Measurements from ENCODE around the gene ASB10. TPM values are rescaled to one million over a fixed set of nuclear protein-coding genes. Genes with fewer than 3 reads are reported as not detected.

The ASB10 gene
- total RNA-seq, 1 donor from 2014 or later, result not detected

DNA sequence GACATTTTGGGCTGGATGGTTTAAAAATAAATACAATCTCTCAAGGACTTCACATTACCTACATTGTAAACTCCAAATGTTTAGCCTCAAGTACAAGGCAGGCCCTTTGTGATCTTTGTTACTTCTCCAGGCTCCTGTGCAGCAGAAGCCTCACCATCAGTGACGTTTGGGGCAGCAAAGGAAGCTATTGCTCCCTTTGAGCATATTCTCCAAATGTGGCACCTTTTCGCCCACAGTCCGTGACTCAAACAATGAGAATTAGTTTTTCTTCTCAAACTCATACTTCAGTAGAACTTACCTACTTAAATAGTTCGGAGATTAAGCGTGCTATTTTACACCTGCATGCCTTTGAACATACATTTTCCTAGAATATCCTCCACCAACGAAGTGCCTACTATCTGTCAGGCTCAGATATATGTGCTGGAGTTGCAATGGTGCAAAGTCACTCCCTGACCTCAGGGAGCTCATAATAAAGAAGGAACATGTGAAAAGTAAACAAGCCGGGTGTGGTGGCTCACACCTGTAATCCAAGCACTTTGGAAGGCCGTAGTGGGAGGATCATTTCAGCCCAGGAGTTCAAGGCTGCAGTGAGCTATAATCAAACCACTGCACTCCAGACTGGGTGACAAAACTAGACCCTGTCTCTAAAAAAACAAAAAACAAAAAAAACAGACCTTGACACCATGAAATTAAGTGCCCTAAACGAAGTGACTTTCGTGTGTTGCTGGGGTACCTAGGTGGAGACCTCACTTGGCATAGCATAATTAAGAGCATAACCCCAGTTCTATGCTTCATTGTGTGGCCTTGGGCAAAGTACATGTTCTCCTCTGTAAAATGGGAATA is 41.2 kb upstream of the ASB10 start:
- TF ChIP-seq, protein P1, sequence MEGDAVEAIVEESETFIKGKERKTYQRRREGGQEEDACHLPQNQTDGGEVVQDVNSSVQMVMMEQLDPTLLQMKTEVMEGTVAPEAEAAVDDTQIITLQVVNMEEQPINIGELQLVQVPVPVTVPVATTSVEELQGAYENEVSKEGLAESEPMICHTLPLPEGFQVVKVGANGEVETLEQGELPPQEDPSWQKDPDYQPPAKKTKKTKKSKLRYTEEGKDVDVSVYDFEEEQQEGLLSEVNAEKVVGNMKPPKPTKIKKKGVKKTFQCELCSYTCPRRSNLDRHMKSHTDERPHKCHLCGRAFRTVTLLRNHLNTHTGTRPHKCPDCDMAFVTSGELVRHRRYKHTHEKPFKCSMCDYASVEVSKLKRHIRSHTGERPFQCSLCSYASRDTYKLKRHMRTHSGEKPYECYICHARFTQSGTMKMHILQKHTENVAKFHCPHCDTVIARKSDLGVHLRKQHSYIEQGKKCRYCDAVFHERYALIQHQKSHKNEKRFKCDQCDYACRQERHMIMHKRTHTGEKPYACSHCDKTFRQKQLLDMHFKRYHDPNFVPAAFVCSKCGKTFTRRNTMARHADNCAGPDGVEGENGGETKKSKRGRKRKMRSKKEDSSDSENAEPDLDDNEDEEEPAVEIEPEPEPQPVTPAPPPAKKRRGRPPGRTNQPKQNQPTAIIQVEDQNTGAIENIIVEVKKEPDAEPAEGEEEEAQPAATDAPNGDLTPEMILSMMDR (IDR thresholded peaks at IDR 0.05; ENCODE audit: unreplicated experiment), result no peak
- H3K36me3 Mint-ChIP-seq (ENCODE audit: insufficient read depth), result peaks cover 12% of the 10 kb centered on the region
- H3K27ac Mint-ChIP-seq, result peak overlapping the region; percentile 99
- DNase-seq (ENCODE audit: low spot score, unreplicated experiment), result no peak
- H3K4me3 Mint-ChIP-seq (ENCODE audit: low read depth), result peak overlapping the region; percentile 98
- H3K4me1 Mint-ChIP-seq (ENCODE audit: low read depth), result peaks cover 34% of the 10 kb centered on the region
- H3K9me3 Mint-ChIP-seq (ENCODE audit: low read depth), result no peaks in the 10 kb centered on the region
- H3K27me3 Mint-ChIP-seq, result no peaks in the 10 kb centered on the region

DNA sequence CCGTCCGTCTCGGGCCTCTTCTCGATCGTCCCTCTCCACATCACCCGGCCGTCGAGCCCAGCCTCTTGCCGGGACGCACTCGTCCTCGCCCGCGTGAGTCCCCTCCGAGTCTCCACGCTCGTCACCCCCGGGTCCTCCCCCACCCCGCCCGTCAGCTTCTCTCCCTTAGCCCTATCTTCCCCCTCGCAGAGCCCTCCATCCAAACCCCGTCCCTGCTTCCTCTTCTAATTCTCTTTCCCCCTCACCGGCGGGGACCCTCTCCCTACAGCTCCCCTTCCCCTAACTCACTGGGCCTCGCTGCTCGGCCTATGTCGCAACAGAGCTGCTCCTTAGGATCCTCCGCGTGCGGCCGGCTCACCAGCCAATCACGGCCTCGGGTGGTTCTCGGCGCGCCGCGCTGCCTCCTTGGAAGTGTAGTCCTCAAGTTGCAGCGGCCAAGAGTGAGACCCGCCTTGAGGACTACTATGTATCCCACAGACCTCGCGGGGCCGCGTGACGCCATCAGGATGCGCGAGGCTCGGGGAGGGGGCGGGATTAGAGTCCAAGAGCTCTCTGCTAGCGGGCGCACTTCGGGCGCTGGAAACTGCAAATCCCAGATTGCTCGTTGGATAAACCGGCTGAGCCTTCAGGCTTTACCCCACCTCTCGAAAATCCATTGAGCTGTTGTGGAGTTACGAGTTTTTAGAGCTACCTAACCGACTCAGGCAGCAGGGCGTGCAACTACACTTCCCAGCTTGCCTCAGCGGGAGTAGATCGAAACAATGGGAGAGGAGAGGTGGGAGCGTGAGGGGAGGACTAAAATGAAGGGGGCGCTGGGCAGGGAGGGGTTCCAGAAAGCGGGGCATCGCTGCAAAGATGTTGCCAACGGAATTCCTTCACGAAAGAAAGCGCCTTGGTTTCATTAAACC is 40.1 kb upstream of the ASB10 start, which contains the start of gene ABCF2:
TSS of gene ABCF2 (minus strand) at position 331 of the 908 bp plus-strand sequence. CDS start 747 bp downstream, outside the sequence.
- H3K4me3 Mint-ChIP-seq (ENCODE audit: low read depth), result peak within 1 kb of the TSS; percentile 98
- peaks cover 16% of the 10 kb centered on the region for H3K36me3 Mint-ChIP-seq (ENCODE audit: insufficient read depth)
- H3K27ac Mint-ChIP-seq, result peak within 1 kb of the TSS; percentile 99
- H3K27me3 Mint-ChIP-seq, result no peaks in the 10 kb centered on the region
- TF ChIP-seq, protein P1 (IDR thresholded peaks at IDR 0.05; ENCODE audit: unreplicated experiment), result no peak
- DNase-seq (ENCODE audit: low spot score, unreplicated experiment), result peak; percentile 99
- H3K9me3 Mint-ChIP-seq (ENCODE audit: low read depth), result no peaks in the 10 kb centered on the region
- H3K4me1 Mint-ChIP-seq (ENCODE audit: low read depth), result peaks cover 30% of the 10 kb centered on the region

DNA sequence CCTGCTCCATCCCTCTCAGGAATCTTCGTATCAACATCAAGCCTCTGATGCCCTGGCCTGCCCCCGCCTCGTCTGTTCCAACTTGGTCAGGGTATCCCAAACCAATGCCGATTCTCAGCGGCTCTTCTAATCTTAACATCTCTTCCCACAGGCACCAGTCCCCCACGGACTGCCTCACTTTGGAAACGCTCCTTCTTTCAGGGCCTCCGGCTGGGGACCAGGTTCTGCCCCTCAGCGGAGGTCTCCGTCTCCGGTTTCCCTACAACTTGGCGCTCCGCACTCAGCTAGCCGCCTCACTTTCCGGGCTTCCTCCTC is 39.5 kb upstream of the ASB10 start:
- no peaks in the 10 kb centered on the region for H3K9me3 Mint-ChIP-seq (ENCODE audit: low read depth)
- peak overlapping the region; percentile 98 for H3K4me3 Mint-ChIP-seq (ENCODE audit: low read depth)
- peaks cover 16% of the 10 kb centered on the region for H3K36me3 Mint-ChIP-seq (ENCODE audit: insufficient read depth)
- peaks cover 24% of the 10 kb centered on the region for H3K4me1 Mint-ChIP-seq (ENCODE audit: low read depth)
- H3K27ac Mint-ChIP-seq, result peak overlapping the region; percentile 99
- TF ChIP-seq, protein P1 (IDR thresholded peaks at IDR 0.05; ENCODE audit: unreplicated experiment), result no peak
- no peaks in the 10 kb centered on the region for H3K27me3 Mint-ChIP-seq
- no peak for DNase-seq (ENCODE audit: low spot score, unreplicated experiment)

- Mint-ChIP-seq H3K27me3 (no peaks in the 10 kb centered on the region), H3K27ac (no peak overlapping the region), H3K4me3 (ENCODE audit: low read depth) (peak overlapping the region; percentile 98), H3K9me3 (ENCODE audit: low read depth) (no peaks in the 10 kb centered on the region), H3K4me1 (ENCODE audit: low read depth) (peaks cover 24% of the 10 kb centered on the region), H3K36me3 (ENCODE audit: insufficient read depth) (peaks cover 16% of the 10 kb centered on the region)
- TF ChIP-seq, protein P1 (IDR thresholded peaks at IDR 0.05; ENCODE audit: unreplicated experiment), result no peak
- no peak for DNase-seq (ENCODE audit: low spot score, unreplicated experiment)
These were observed 39.0 kb upstream of the ASB10 start for GRCh38 chr7:151225948-151226510.

DNA sequence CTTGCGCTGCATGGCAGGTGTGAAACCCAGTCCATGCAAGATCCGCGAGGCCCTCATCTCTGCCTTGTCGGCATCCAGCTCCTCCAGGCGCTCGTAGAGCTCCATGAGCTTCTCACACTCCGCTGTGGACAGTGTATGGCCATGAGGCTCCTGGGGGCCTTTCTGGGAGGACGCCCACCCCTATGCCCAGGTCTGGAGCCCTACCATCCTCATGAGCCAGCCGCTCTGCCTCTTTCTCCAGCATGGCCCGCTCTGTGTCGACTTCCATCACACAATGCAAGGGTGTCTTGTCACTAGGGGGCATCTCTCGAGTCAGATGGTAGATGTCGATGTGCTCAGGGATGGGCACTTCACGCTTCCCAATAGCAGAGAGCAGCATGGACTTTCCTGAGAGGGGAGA is 36.7 kb upstream of the ASB10 start:
- TF ChIP-seq, protein P1 (IDR thresholded peaks at IDR 0.05; ENCODE audit: unreplicated experiment), result no peak
- Mint-ChIP-seq H3K4me1 (ENCODE audit: low read depth) (peaks cover 24% of the 10 kb centered on the region), H3K36me3 (ENCODE audit: insufficient read depth) (peaks cover 21% of the 10 kb centered on the region), H3K27me3 (no peaks in the 10 kb centered on the region), H3K27ac (no peak overlapping the region), H3K4me3 (ENCODE audit: low read depth) (no peak overlapping the region), H3K9me3 (ENCODE audit: low read depth) (no peaks in the 10 kb centered on the region)
- DNase-seq (ENCODE audit: low spot score, unreplicated experiment), result no peak

All from progenitor cell of endocrine pancreas (in vitro differentiated cells).